Measurements from ENCODE around the gene UMODL1. TPM values are rescaled to one million over a fixed set of nuclear protein-coding genes. Genes with fewer than 3 reads are reported as not detected.
"Not testable (repeated sequence)": the region's sequence is repeated elsewhere in the genome, so short reads cannot be mapped to it uniquely, and the experiment has no call there.

Gene UMODL1
- total RNA-seq, 1 donor from 2014 or later, result not detected

- no peak for DNase-seq (ENCODE audit: low read depth in 2 of 2)
These were observed 12.0 kb upstream of the UMODL1 start for GRCh38 chr21:42059141-42059540.

GRCh38 chr21:42059721-42060120 lies 11.4 kb upstream of the UMODL1 start:
- no peak for DNase-seq (ENCODE audit: low read depth in 2 of 2)

- no peak for DNase-seq (ENCODE audit: low read depth in 2 of 2)
These were observed 11.0 kb upstream of the UMODL1 start for GRCh38 chr21:42060166-42060565.

- no peak for DNase-seq (ENCODE audit: low read depth in 2 of 2)
These were observed 9.7 kb upstream of the UMODL1 start for GRCh38 chr21:42061195-42061985.

GRCh38 chr21:42061986-42062235 lies 9.2 kb upstream of the UMODL1 start:
- no peak for DNase-seq (ENCODE audit: low read depth in 2 of 2)

- no peak for DNase-seq (ENCODE audit: low read depth in 2 of 2)
These were observed 8.7 kb upstream of the UMODL1 start for GRCh38 chr21:42062236-42063022.

- no peak for DNase-seq (ENCODE audit: low read depth in 2 of 2)
These were observed 7.9 kb upstream of the UMODL1 start for GRCh38 chr21:42063191-42063570.

- no peak for DNase-seq (ENCODE audit: low read depth in 2 of 2)
These were observed 7.3 kb upstream of the UMODL1 start for GRCh38 chr21:42063571-42064521.

- no peak for DNase-seq (ENCODE audit: low read depth in 2 of 2)
These were observed 4.6 kb upstream of the UMODL1 start for GRCh38 chr21:42066521-42066920.

- no peak for DNase-seq (ENCODE audit: low read depth in 2 of 2)
These were observed 3.4 kb upstream of the UMODL1 start for GRCh38 chr21:42067531-42068255.

- no peak for DNase-seq (ENCODE audit: low read depth in 2 of 2)
These were observed 2.9 kb upstream of the UMODL1 start for GRCh38 chr21:42068256-42068545.

GRCh38 chr21:42068592-42068991 lies 2.5 kb upstream of the UMODL1 start:
- DNase-seq (ENCODE audit: low read depth in 2 of 2), result no peak

GRCh38 chr21:42069327-42069726 lies 1.8 kb upstream of the UMODL1 start:
- no peak for DNase-seq (ENCODE audit: low read depth in 2 of 2)

GRCh38 chr21:42069843-42070242 lies 1.3 kb upstream of the UMODL1 start:
- DNase-seq (ENCODE audit: low read depth in 2 of 2), result no peak

GRCh38 chr21:42073145-42074099 lies 2.3 kb downstream of the UMODL1 start:
- DNase-seq (ENCODE audit: low read depth in 2 of 2), result no peak

GRCh38 chr21:42075686-42076471 lies 4.8 kb downstream of the UMODL1 start:
- DNase-seq (ENCODE audit: low read depth in 2 of 2), result no peak

- DNase-seq (ENCODE audit: low read depth in 2 of 2), result not testable (repeated sequence)
These were observed 6.6 kb downstream of the UMODL1 start for GRCh38 chr21:42077685-42078238.

GRCh38 chr21:42078247-42079007 lies 7.3 kb downstream of the UMODL1 start:
- not testable (repeated sequence) for DNase-seq (ENCODE audit: low read depth in 2 of 2)

Measured in dermis microvascular lymphatic vessel endothelial cell (primary cell).